A204.1 (cell line): Measurements from ENCODE around the gene ZCCHC24.
"Not testable (repeated sequence)": the region's sequence is repeated elsewhere in the genome, so short reads cannot be mapped to it uniquely, and the experiment has no call there.

ENCODE experiments used
- FAIRE-seq: peaks from 2 replicates; lab custom pipeline; 2012; peaks lifted over from hg19 to GRCh38; lab: Jason Lieb, UNC

The ZCCHC24 gene

DNA sequence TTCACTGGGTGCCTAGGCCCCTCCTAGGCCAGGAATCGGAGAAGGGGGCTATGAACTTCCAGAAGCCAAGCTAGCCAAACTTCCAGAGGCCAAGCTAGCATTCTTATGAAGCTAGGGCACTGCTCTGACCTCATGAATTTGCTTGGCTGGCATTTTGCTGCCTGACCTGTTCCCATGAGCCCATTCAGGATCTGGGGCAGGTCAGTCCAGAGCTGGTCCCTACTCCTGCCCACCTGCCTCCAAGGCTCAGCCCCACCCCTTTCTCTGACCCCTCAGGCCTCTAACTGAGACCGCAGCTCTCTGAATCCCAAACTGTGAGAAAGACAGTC lies 99.4 kb downstream of the ZCCHC24 start:
- FAIRE-seq, result no peak

DNA sequence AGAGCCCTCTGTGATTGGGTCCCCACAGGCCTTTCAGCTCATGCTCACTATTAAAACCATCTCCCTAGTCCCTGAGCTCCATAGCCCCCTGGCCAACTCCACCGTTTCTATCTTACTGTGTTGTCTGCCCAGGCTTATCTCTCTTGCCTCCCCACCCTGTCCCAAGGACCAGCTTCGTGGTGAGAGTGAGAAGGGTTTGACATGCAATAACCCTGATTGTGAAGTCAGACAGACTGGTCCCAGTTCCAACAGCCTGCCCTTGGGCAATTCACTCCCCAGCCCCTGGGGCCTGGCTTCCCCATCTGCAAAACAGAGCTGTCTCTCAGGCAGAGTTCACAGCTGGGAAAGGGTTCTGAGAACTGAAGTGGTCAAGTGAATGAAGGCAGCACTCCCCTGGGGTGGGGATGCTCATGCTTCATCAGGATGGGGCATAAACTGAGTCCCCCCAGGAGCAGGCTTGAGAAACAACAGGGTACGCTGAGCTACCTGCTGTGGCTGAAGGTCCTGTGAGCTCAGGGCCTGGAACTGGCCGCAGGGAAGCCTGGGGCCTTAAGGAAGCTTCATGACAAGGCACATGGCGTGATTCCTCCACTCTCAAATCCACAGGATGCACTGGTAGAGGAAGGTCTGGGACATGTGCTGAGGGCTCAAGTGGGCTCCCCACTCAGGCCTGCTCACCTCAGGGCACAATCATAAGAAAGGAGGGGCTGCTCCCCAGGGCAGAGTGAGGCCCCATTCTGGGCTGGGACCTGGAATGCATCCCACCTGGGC lies 100.0 kb downstream of the ZCCHC24 start:
- FAIRE-seq, result no peak

DNA sequence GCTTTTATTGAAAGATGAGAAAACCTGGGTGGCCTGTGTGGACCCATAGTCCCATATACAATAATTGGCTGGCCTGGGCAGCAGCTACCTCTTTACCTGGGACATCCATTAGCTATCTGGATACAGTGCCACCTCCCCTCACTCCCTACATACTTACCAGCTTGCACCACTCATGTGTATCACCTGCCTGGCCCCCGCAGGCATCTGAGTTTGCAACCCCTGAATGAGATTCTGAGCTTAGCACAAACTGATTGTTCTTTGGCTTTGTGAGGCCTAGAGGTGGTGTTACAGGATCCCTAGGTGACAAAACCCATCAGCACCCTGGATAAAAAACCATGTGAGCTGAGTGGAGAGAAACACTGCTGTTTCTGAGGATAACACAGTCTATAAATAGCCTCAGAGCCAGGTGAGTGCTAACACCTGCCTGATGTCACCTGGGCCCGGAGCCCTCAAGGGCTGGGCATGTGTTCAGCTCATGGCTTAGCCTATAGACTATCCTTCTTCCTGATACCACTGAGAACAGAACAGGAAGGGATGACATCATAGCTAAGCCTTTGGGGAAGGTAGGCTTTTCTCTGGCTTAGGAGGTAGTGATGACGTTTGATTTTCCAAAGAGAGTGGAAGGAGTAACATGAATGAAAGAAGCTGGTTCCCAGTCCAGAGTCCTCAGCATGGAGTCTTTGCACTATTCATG lies 100.8 kb downstream of the ZCCHC24 start:
- FAIRE-seq, result no peak

DNA sequence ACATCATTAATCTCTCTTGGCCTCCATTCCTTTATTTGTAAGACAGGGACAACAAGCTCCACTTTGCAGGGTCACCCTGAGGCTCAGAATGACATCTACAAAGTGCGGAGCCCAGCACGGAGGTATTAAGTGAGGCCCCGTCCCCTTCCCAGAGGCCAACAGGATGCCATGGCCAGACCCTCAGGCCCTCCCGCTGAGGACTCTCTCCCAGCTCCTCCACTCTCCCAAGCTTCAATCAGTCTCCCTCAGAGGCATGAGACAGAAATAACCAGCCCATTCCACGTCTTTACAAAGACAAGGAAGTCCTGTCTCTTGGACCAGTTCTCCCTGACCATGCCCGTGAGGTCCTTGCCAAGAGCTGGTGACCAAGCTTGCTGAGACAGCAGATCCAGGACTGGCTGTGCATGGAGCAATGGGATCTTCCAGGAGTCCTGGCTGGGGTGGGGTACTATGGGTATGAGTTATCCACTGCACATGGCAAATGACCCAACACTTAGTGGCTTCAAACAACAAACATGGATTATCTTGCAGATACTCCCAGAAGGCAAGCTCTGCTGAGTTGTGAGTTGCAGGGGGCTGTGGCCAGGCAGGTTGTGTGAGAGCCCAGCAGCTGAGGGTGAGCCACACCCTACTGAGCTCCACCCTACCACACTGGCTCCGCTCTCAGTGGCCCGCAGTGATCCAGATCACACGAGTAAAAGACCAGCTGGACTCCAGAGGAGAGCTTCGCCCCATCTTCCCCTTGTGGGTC lies 102.4 kb downstream of the ZCCHC24 start:
- no peak for FAIRE-seq

- no peak for FAIRE-seq
Measured at GRCh38 chr10:79342295-79342761, 103.1 kb downstream of the ZCCHC24 start.

DNA sequence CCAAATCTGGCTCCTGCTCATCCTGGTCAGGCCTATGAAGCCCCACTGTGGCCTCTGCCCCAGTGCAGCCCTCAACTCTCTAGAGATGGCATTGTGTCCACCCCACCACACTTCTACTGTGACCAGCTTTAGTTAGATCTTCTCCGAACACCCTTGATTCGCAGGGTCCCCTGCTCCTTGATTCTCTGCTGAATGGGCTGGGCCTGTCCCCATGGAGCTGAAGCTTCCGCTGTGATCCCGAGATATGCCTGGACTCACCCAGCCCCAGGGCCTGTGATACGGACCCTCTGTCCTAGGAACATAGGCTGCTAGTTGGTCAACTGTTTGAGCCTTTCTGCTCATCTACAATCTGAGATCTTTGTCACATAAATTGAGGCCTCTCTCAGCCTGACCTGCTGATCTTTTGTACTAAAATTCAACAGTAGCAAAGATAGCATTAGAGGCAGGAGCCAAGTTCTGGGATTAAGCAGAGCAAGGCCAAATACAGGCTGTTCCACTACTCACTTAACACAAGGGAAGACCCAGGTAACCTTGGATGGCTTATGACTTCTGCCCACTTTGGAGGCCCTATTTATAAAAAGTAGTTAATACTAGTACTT lies 104.7 kb downstream of the ZCCHC24 start:
- no peak for FAIRE-seq

DNA sequence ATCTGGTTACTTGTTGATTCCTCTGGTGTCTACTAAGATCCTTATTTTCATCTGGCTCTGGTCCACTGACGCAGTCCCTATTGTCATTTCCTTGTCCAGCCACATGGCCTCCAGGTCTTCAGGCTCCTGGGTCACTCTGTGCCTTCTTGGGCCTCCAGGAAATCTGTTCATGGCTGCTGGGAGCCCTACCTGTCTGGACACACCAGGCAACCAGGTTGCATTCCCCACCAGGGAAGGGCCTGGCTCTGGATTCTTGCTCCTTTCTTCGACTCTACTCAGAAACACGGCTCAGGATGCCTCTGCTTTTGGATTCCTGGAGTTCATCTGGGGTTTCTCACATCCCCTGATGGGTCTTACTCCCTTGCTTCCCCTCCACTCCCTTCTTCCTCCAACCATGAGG lies 106.2 kb downstream of the ZCCHC24 start:
- FAIRE-seq, result no peak

GRCh38 chr10:79337783-79338469 lies 107.5 kb downstream of the ZCCHC24 start:
- FAIRE-seq, result not testable (repeated sequence)

DNA sequence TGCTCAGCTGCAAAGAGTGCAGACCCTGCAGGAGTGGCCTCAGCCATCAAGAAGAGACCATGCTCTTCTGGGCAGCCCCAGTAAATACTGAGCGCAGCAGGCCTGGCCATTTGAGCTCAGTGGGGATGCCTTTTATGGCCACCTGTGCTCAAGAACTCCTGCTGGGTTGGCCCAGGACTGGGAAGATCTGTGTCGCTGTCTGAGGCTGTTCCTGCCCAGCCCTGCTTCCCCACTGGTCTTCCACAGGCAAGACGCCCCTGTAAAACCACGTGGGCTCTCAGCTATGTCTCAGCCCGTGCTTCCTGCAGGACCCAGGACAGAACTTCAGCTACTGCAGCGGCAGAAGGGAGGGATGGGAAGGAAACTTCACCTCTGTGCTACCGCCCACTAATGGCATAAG lies 108.7 kb downstream of the ZCCHC24 start:
- no peak for FAIRE-seq

DNA sequence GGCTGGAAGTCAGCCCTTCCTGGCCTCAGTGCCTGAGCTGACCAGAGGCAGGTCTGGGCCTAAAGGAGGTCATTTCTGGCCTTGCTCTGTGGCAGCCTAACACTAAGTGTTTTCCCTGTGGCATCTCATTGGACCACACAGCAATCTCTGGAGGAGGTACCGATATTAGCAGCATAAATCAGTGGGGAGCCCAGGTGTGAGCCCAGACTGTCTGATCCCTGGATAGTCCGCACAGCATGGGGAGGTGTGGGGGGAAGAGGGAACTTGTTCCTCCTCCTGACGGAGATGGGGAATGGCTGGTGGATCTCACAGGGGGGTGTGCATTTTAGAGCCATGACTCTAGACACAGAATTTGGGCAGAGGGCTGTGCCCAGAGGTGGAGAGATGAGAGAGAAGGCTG lies 109.1 kb downstream of the ZCCHC24 start:
- FAIRE-seq, result no peak

GRCh38 chr10:79335470-79336235 lies 109.8 kb downstream of the ZCCHC24 start:
- no peak for FAIRE-seq

DNA sequence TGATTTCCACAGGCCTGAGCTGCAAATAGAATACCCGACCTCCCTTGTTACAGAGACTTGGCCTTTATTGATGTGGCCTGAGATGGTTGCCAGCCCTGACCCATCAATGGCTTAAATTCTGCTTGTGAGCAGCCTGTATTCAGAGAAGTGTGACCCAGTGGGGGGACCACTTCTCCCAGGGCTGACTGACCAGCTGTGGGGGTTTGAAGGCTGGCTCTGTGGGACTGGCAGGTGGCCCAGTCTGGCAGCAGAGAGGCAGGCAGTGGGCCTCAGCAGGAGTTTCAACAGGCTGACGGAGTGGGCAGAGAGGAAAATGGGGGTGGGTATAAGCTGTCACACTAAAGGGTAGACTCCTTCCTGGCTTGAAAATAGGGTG lies 110.3 kb downstream of the ZCCHC24 start:
- FAIRE-seq, result no peak

GRCh38 chr10:79334573-79334972 lies 110.9 kb downstream of the ZCCHC24 start:
- FAIRE-seq, result no peak

- FAIRE-seq, result no peak
Measured at GRCh38 chr10:79333513-79333912, 111.9 kb downstream of the ZCCHC24 start.

DNA sequence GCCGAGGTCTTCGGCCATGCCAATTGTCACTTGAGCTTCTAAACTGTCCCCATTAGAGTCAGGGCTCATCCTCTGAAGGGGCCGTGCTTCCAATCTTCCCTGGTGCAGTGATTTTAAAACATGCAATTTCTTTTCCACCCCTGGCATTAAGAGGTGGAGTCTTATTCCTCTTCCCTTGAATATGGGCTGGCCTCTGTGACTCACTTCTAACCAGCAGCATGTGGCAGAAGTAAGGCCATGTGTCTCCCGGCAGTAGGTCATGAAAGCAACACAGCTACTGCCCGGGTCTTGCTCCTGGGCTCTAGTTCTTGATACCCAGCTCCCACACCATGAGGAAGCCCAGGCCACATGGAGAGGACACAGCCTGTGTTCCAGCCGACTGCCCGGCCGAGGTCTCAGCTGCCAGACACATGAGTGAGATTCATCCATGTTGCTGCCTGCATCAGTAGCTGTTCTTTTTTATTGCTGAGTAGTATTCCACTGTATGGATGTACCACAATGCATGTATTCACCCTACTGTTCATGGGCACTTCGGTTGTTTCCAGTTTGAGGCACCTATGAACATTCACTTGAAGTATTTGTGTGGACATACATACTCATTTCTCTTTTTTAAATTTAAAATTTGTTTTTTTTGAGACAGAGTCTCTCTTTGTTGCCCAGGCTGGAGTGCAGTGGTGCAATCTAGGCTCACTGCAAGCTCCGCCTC lies 112.7 kb downstream of the ZCCHC24 start:
- FAIRE-seq, result not testable (repeated sequence)
